ENCODE data around the gene FOXP2.
A peak's percentile ranks its signal among the peaks of the same experiment; 100 is the strongest.
"Not testable (repeated sequence)": the region's sequence is repeated elsewhere in the genome, so short reads cannot be mapped to it uniquely, and the experiment has no call there.

The FOXP2 gene

GRCh38 chr7:114422507-114423501 lies 8.2 kb downstream of the FOXP2 start:
- DNase-seq = no peak

DNA sequence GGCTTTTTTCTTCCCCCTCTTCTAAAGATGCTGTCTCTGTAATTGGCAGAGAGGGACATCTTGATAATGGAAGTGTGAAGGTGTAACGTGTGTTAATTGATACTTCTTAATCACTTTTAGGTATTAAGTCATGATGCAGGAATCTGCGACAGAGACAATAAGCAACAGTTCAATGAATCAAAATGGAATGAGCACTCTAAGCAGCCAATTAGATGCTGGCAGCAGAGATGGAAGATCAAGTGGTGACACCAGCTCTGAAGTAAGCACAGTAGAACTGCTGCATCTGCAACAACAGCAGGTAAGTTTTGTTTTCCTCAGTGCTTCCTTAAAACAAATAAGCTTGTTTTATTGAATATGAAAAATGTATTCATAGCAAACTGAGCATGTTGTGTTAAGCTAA lies 11.8 kb downstream of the FOXP2 start:
- DNase-seq = no peak

- peak; percentile 18 for DNase-seq
Observed at GRCh38 chr7:114426824-114427223, 12.2 kb downstream of the FOXP2 start.

DNA sequence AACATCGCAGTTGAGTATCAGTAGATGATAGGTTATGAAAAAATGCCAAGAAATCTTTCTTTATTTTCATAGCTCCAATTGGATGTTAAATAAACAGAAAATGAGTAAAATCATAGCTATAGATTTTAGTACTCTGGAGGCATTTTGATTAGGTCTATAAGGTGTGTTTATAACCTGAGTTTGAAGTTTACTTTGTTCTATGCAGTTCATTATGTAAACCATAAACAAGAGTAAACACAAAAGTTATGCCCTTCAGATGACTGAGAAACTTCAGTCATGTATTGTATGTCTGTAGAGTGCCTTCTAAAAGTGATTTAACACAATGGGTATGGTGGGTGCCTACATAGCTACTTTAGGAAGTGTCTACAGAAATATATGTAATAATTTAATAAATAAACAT lies 13.6 kb downstream of the FOXP2 start:
- DNase-seq = no peak

- DNase-seq = no peak
Observed at GRCh38 chr7:114431189-114431588, 16.6 kb downstream of the FOXP2 start.

DNA sequence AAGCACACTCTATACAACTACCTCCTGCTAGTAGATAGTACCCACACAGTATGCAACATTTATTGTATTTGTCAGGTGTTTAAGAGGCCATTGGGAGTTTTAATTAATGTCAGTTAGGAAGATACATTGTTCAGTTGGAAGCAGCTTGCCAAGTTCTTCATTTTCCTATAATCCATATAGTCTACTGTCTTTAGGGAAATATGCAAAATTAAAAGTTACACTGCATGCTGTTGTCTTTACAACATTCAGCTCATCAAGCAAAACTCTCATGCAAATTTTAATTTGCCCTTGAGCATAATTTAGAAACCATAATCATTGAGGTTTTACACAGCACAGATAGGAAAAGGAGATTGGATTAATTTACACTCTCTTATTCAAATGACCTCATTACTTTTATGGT lies 17.4 kb downstream of the FOXP2 start:
- DNase-seq = no peak

GRCh38 chr7:114432703-114433102 lies 18.1 kb downstream of the FOXP2 start:
- no peak for DNase-seq

GRCh38 chr7:114439581-114439980 lies 25.0 kb downstream of the FOXP2 start:
- DNase-seq = no peak

- DNase-seq = not testable (repeated sequence)
Observed at GRCh38 chr7:114440927-114441326, 26.3 kb downstream of the FOXP2 start.

DNA sequence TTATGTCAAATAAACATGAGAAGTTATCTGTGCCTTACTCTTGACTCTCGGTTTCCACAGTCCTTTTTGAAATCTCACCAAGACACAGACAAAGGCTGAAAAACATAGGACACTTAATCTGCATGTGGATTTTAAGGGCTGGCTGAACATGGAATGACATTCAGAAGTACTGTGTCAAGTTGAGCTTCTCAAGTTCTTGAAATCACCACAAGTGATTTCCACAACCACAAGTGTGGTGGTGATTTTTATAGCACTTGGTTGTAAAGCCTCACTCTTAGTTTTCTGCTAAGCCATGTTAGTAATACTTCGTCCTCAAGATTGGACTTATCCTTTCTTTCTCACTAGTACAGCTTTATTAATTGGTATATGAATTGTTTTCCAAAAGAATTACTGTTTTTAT lies 29.6 kb downstream of the FOXP2 start:
- no peak for DNase-seq

GRCh38 chr7:114450431-114450830 lies 35.8 kb downstream of the FOXP2 start:
- DNase-seq = no peak

DNA sequence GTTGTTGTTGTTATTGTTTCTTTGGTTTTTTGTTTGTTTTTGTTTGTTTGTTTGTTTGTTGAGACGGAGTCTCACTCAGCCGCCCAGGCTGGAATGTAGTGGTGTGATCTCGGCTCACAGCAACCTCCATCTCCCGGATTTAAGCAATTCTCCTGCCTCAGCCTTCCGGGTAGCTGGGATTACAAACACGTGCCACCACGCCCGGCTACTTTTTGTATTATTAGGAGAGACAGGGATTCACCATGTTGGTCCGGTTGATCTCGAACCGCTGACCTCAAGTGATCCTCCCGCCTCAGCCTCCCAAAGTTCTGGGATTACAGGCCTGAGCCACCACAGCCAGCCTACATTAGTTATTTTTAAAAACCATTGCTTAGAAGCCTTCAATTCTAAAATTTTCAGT lies 45.0 kb downstream of the FOXP2 start:
- DNase-seq = no peak

DNA sequence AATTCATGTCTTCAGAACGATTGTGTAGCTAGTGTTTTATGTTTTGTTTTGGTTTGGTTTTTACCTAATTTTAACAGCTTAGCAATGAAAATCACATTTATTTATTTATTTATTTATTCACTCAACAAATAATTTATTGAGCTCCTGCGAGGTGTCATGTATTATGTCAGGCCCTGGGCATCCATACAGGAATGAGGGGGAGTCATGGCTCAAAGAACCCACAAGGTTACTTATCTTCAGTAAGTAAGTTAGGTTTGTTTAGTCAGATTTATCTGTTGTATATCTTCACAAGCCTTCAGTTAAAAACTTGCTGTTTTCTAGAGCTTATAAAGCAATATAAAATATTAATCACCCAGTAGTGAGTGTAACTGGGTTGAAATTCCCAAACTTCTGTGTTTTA lies 45.4 kb downstream of the FOXP2 start:
- no peak for DNase-seq

GRCh38 chr7:114466917-114467316 lies 52.3 kb downstream of the FOXP2 start:
- DNase-seq = peak; percentile 22

DNA sequence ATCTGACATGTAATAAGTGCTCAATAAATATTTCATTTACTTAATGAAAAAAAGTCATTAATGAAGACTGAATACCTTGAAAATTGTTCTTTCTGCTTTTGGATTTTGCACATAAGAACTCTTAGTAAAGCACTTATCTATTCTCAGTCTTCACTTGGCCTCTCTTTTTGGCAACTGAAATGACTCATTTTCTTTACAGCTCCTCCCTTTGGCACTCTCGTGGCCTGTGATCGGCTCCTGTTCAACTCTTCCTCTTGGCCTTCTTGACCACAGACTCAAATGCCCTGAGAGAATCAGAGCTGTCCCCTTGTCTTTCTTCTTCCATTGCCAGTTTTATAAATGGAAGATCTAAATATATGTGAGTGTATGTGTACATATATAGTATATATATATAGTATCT lies 54.2 kb downstream of the FOXP2 start:
- DNase-seq = no peak

- no peak for DNase-seq
Observed at GRCh38 chr7:114472896-114473512, 58.4 kb downstream of the FOXP2 start.

DNA sequence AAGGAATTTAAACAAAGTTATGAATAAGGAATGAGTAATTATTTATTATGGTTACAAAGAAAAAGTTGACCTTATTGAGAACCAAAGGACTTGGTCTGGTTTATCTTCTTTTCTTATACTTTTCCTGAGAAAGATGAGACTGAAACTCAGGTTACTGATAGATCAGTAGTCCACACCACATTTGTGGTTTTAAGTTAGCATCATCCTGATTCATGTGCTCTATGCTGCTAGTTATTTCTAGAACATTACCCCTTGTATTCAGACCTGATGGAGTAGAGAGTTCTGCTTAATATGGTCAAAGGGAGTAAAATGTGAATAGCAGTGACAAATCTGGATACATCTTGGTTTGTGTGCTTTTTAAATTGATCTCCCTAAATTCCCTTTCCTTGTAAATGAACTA lies 63.8 kb downstream of the FOXP2 start:
- DNase-seq = no peak

DNA sequence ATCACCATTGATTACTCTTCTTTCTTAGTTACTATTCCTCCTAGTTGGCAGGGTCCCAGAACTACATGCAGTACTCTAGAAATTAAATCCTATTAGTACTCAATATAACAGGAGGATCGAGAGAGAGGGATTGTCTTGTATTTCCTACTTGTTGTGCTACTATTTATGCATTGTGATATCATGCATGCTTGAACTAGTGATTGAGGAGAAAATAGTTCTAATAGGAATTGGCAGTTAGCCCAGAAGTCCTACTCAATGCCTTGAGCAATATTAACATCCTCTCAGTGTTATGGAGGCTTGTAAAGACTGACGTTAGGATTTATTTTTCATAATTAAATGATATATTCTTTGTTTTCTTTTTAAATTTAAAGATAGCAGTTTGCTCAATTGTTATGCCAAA lies 67.4 kb downstream of the FOXP2 start:
- DNase-seq = peak; percentile 56

GRCh38 chr7:114484226-114484625 lies 69.6 kb downstream of the FOXP2 start:
- DNase-seq = no peak

DNA sequence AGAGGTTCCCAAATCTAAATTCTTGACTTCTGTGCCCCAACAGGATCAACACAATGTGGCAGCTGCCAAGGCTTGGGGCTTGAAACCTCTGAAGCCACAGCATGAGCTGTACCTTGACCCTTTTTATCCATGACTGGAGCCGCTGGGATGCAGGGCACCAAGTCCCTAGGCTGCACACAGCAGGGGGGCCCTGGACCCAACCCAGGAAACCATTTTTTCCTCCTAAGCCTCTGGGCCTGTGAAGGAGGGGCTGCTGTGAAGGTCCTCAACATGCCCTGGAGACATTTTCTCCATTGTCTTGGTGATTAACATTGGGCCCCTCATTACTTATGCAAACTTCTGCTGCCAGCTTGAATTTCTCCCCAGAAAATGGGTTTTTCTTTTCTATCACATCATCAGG lies 72.6 kb downstream of the FOXP2 start:
- no peak for DNase-seq

GRCh38 chr7:114488696-114489095 lies 74.1 kb downstream of the FOXP2 start:
- DNase-seq = no peak

GRCh38 chr7:114497491-114497890 lies 82.9 kb downstream of the FOXP2 start:
- DNase-seq = not testable (repeated sequence)

DNA sequence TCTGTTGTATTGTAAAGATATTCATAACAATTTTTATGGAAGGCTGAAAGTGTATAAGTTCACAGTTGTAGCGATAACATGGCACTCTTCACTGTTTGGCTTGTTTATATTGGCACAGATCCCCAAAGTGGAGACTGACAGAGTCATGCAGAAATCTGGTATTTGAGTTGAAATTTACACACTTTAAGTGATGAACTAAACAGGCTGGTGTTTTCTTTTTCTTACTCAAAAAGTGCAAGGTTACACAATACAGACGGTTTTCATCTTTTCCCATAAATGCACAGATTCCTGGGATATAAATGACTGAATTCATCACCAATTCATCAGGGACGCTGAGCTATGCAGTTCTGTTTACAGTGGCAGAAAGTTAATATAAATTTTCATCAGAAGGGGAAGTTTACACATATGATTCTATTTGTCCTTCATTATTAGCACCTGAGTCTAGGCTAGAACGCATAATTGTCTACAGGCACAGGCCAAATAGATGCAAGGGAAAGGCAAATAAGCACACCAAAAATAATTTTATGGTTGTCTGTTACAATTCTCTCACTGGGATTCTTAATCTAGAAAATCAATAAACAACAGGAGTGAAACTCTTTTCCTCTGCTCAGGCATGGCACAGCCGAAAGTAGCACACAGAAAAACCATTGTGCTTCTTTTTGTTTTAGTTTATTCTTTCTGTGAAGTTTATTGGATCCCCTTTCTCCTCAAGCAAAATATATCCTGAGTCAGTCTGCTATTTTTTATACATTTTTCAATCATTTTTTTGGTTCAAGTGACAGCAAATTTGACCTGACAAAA lies 88.0 kb downstream of the FOXP2 start:
- peak; percentile 59 for DNase-seq

Data from fibroblast of skin of right quadriceps (primary cell).